GM10847 (cell line): ENCODE measurements around the gene ZNF592.

ENCODE experiments used
- POLR2A ChIP-seq: IDR thresholded peaks from 2 replicates; pipeline ENCODE4 v1.6.1; 2011; ENCODE audit not compliant: insufficient read length; ENCODE audit errors: extremely low read depth

The ZNF592 gene

GRCh38 chr15:84740691-84741090 is 7.7 kb upstream of the ZNF592 start:
- TF ChIP-seq POLR2A: no peak

- TF ChIP-seq POLR2A: no peak
These were observed 7.3 kb upstream of the ZNF592 start for GRCh38 chr15:84741121-84741520.

GRCh38 chr15:84747416-84748273 is 747 bp upstream of the ZNF592 start:
- TF ChIP-seq POLR2A: no peak

DNA sequence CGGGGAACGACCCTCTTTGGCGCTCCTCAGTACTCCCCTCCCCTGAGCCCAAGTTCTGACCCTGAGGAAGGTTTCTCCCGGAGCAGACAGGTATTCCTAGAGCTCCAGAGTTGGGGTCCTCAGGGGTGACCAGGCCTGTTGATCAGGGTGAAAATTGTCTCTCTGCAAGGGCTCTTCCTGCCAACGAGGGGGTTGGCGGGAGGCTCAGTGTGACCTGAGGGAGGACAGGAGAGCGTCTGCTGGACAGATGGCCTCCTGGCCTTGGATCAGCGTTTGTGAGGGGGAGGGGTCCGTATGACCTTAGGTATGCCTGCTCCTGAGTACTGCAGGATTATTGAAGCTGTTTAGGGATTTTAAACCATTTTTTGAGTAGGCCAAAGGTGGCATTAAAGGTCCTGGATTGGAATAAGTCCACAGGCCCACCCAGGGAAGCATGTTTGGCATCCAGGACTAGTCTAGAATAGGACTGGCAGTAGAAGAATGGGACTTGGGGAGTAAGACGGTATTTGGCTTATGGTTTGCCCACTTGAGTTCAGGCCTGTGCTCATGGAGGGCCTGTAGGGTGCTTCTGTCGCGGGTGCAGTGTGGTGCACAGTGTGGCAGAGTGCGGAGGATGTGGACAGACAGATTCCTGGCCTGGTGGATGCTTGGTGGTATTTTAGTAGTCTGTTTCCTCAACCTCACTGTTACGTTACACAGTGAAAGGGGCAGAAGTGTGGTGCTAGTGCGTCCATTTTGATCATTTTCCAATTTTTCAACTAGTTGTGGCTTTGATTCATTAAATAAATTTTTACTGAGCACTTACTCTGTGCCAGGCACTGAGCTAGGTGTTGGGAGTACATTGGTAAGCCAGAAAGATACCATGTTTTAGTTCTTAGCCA is 959 bp downstream of the ZNF592 start:
- no peak for TF ChIP-seq POLR2A

DNA sequence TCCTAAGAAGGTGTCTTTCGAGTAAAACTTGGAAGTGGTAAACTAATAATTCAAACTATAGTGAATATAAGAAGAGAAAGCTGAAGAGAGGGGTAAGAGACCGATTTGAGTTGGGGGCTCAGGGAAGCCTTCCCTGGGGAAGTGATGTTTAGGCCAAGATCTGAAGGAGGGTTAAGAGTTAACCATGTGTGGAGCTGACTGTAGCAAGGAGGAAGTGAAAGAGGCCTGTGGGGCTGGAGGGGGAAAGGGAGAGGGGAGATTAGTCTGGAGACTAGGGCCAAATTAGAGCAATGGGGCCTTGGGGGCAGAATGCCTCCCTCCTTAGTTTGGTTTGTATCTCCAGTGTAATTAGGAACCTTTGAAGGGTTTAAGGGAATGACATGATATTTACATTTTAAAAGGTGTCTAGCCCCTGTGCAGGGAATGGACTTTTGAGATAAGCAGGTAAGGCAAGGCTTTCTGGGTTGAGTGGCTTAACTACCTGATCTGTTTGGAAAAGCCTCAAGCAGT is 2.2 kb downstream of the ZNF592 start:
- no peak for TF ChIP-seq POLR2A

DNA sequence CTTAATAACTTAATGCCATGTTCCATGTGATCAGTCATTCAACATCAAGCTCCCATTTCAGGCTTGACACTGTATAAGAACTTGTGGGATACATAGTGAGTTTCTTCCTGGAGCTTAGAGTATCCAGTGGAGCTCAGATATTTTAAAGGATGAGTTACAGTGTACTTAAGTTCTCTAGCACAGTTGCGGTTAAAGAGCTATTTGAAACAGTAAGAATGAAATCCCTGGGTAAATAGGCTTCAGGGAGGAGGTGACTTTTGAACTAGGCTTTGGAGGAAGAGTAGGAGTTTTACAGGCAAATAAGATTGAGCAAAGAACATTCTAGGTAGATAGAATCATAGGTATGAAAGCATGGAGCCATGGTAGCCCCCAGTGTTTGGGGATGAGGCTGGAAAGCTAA is 3.8 kb downstream of the ZNF592 start:
- TF ChIP-seq POLR2A: no peak

GRCh38 chr15:84752700-84753099 is 4.3 kb downstream of the ZNF592 start:
- no peak for TF ChIP-seq POLR2A

- no peak for TF ChIP-seq POLR2A
These were observed 7.5 kb downstream of the ZNF592 start for GRCh38 chr15:84755736-84756527.

DNA sequence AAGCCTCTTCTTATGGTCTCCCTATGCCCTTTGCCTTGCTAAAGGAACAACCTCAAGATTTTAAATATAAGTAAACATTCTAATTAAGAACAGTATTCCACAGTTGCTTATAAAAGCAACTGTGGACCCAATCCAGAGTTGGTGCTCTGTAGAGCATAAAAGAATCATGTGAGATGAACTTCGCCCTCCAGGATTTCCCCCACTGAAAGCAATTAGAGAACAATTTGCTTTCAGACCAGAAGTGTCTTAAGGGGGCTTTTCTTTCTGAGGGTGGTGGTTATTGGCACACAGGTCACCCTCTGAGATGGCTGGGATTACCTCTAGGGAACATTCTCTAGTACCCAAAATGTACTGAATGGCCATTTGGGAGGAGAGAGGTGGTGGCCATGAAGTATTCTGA is 10.6 kb downstream of the ZNF592 start:
- TF ChIP-seq POLR2A: no peak

DNA sequence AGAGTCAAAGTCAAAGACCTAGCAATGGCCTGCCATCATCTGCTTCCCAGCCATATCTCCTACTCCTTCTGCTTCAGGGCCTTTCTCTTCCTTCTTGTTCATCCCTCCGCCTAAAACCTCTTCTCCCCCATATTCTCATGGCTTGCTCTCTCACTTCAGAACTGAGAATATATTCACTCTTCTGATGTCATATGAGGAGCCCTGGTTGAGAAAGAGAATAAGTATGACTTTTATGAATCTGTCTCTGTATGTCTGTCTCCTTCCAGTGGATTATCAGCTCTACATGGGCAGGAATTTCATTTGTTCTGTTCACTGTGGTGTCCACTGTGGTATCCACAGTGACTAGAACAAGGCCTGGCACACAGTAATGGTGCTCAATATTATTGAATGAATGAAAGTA is 11.8 kb downstream of the ZNF592 start:
- TF ChIP-seq POLR2A: no peak

DNA sequence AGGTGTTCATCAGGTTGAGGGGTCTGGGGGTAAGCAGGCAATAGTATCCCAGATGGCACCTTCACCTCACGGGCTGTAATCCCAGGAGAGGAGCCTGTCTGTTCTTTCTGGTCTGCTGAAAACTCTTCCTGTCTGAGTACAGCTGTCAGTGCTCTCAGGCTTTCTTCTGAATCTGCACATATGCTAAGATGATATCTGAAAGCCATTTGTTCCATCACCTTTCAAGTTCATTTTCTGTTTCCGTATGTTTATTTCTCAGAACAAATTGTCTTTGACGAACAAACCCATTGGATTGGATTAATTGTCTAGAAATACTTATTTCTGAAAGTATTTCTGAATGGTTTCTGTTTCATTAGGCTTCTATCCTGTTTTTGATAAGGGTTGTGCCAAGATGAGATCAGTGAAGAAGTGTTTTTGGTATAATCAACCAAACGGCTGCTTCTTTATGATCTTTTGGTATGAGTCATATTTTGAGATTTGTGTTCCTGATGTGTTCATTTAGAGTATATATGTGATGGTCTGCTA is 13.3 kb downstream of the ZNF592 start:
- no peak for TF ChIP-seq POLR2A

DNA sequence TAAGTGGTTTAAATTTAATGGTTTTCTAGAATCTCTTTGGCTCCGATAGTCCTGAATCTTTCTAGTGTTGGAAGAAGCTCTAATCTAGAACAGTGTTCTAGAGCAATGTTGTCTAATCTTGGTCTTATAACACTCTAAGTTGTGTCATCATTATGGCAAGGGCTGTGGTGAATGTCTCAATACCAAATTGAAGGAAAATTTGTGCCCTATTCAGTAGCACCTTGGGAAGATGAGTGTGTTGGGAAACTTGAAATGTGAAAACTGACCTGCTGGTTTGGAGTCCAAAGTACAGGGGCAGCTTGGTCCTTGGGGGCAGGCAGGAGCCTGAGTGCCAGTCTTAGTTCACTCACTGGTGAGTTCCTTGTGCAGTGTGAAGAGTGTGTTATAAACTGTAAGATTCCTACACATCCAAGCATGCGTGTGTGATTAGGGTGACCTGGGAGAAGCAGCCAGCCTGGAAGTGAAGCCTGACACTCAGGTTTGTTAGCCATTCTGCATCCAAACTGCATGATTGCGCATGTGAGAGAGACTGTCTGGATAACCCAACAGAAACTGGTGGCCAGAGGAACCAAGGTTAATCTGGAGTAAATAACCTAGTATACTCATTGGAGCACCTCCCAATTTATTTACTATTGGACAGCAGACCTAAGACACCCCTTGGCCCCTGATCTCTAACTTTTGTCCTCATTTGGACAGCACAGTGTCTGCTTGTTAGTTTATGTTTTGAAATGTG is 14.6 kb downstream of the ZNF592 start:
- TF ChIP-seq POLR2A: no peak

DNA sequence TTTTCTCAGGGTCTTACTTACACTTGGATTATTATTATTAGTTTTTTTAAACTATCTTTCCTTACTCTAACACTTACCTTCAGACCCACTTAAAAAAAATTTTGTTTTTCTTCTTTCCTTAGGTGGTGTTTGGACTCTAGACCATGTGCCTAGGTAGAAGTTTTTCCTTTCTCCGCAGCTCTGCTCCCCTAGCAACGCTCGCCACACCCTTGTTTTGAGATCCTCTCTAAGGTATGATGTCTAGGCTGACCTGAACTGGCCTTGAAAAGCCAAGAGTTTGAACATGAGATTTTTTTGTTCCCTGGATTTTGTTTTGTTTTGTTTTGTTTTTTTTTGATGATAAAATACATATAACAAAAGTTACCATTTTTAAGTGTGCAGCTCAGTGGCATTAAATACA is 16.2 kb downstream of the ZNF592 start:
- TF ChIP-seq POLR2A: no peak

GRCh38 chr15:84764989-84765388 is 16.6 kb downstream of the ZNF592 start:
- TF ChIP-seq POLR2A: no peak
